Body of pancreas (tissue), 4 donors: ENCODE results near the gene SMARCAD1. TPM values are rescaled to one million over a fixed set of nuclear protein-coding genes. Genes with fewer than 3 reads are reported as not detected.
A peak's percentile ranks its signal among the peaks of the same experiment; 100 is the strongest.
"Not testable (repeated sequence)": the region's sequence is repeated elsewhere in the genome, so short reads cannot be mapped to it uniquely, and the experiment has no call there.

Experiments
- ATAC-seq: fragments of 150-250 bp; one replicate; pipeline ENCODE4 v1.9.1; 2016
- DNase-seq, 4 donors: peaks; one replicate each; pipeline ENCODE4 v3.0.0-alpha.2; 2019
- H3K27ac ChIP-seq, 4 donors: fragments of 200-600 bp; sonication (generic); 1 replicate in 3 of 4; 2 replicates in 1 of 4; pipeline versions ENCODE4 v1.5.1 to v1.6.1; 2016 to 2019; ENCODE audit warnings: mild to moderate bottlenecking in 1 of 4, mixed read lengths in 1 of 4, moderate library complexity in 1 of 4
- H3K27me3 ChIP-seq, 2 donors: fragments of 200-600 bp; sonication (generic); one replicate each; pipeline ENCODE4 v1.6.0; 2016; ENCODE audit warnings: mild to moderate bottlenecking in 1 of 2
- H3K36me3 ChIP-seq, 2 donors: fragments of 200-600 bp; sonication (generic); replicated peaks in 1 of 2; 2 replicates each; pipeline ENCODE4 v1.5.1; 2016; ENCODE audit warnings: low read depth in 2 of 2; ENCODE audit not compliant: insufficient read depth in 1 of 2
- H3K4me1 ChIP-seq: fragments of 200-600 bp; sonication (generic); one replicate; pipeline ENCODE4 v1.6.0; 2016
- H3K4me3 ChIP-seq, 2 donors: fragments of 200-600 bp; sonication (generic); 1 replicate in 1 of 2; 2 replicates in 1 of 2; pipeline ENCODE4 v1.5.1; 2016 to 2019
- H3K9me3 ChIP-seq, 3 donors: fragments of 200-600 bp; sonication (generic); 1 replicate in 2 of 3; 2 replicates in 1 of 3; pipeline ENCODE4 v1.5.1; 2016
- CTCF ChIP-seq, 7 experiments: fragments of 450-650 bp in 4 of 7; fragments of 200-600 bp in 3 of 7; sonication (generic) in 3 of 7; IDR thresholded peaks; one replicate each; pipeline ENCODE4 v1.5.1; 2016 to 2019; ENCODE audit warnings: antibody characterized with exemption in 7 of 7
- POLR2A ChIP-seq, 3 donors: fragments of 450-650 bp; IDR thresholded peaks; one replicate each; pipeline ENCODE4 v1.6.1; 2016; ENCODE audit warnings: antibody characterized with exemption in 3 of 3, mild to moderate bottlenecking in 2 of 3
- WGBS, 2 donors: methylation state at CpG; one replicate each; pipeline ENCODE4 v1.1.5; 2017; 5-methylcytosine and 5-hydroxymethylcytosine counted together
- intact Hi-C: fragments of 100-400 bp; cut with DNase I; formaldehyde crosslinking; loops from one replicate; pipeline ENCODE4 v1.15.1; 2023
- total RNA-seq, 2 donors: library from RNA; depleted of rRNA; stranded (reverse); fragments of >200 nt; gene quantifications; one replicate each; pipeline ENCODE4 v1.1.0, GENCODE V29; 2016

SMARCAD1 gene
- total RNA-seq, 2 donors from 2014 or later: 12.7 to 16.5 TPM

DNA sequence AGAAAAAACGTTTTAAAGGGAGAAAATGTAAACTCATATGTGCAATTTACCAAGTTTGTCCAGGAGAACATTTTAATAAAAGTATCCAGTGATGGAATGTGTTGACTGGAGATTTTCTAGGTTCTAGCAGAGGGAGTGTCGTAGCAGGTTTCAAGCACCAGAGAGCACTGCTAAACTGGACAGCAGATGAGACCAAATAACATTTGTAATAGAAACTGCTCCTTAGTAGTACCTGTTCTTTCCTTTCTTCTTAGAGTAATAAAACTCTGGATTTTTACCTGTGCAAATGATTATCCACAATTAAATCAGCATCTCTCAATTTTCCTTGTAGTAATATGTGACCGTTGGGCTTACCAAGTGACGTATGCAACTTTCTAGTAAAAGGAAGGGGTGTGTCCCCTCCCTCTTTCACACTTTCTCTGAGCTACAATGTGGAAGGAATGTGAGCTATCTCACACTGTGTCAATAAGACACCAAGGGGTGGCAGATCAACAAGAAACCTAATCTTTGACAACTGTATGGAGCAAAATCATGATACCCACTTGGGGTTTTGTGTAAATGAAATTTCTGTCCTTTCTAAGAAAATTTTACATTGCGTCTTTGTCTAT, 125.4 kb downstream of the SMARCAD1 start:
- no peaks in the 10 kb centered on the region for H3K27me3 ChIP-seq
- ATAC-seq: no peak
- H3K36me3 ChIP-seq: no peaks in the 10 kb centered on the region
- DNase-seq: no peak
- H3K9me3 ChIP-seq: no peaks in the 10 kb centered on the region
- H3K27ac ChIP-seq: no peak overlapping the region
- TF ChIP-seq POLR2A (IDR thresholded peaks at IDR 0.05) (no peak), CTCF (IDR thresholded peaks at IDR 0.05) (no peak)
- H3K4me3 ChIP-seq: no peak overlapping the region
- H3K4me1 ChIP-seq: no peaks in the 10 kb centered on the region
- 42 to 56% methylated on average over 5 of the region's 5 CpGs for WGBS, 2 donors
- intact Hi-C loops: no loop called here

- DNase-seq (no peak), ATAC-seq (no peak)
- no peaks in the 10 kb centered on the region for H3K27me3 ChIP-seq
- no peaks in the 10 kb centered on the region for H3K36me3 ChIP-seq
- H3K27ac ChIP-seq: no peak overlapping the region
- no peak for TF ChIP-seq POLR2A (IDR thresholded peaks at IDR 0.05)
- TF ChIP-seq CTCF (IDR thresholded peaks at IDR 0.05): no peak
- no peak overlapping the region for H3K4me3 ChIP-seq
- intact Hi-C loops: no loop called here
- no peaks in the 10 kb centered on the region for H3K9me3 ChIP-seq
- 81 to 85% methylated on average over 3 of the region's 3 CpGs for WGBS, 2 donors
- H3K4me1 ChIP-seq: no peaks in the 10 kb centered on the region
Observed at GRCh38 chr4:94333866-94334265, 126.2 kb downstream of the SMARCAD1 start.

- 71 to 72% methylated on average over 2 of the region's 2 CpGs for WGBS, 2 donors
- ATAC-seq: no peak
- Histone ChIP-seq H3K27ac (no peak overlapping the region), H3K9me3 (no peaks in the 10 kb centered on the region), H3K4me3 (no peak overlapping the region), H3K36me3 (no peaks in the 10 kb centered on the region), H3K27me3 (no peaks in the 10 kb centered on the region), H3K4me1 (no peaks in the 10 kb centered on the region)
- TF ChIP-seq POLR2A (IDR thresholded peaks at IDR 0.05) (no peak), CTCF (IDR thresholded peaks at IDR 0.05) (no peak)
- intact Hi-C loops: no loop called here
- DNase-seq: no peak
Observed at GRCh38 chr4:94334476-94334875, 126.8 kb downstream of the SMARCAD1 start.

- H3K4me3 ChIP-seq: no peak overlapping the region
- DNase-seq (peak in 1 of 4 donors; percentile 19), ATAC-seq (no peak)
- H3K27ac ChIP-seq: no peak overlapping the region
- no peaks in the 10 kb centered on the region for H3K4me1 ChIP-seq
- no peaks in the 10 kb centered on the region for H3K9me3 ChIP-seq
- H3K27me3 ChIP-seq: no peaks in the 10 kb centered on the region
- no peaks in the 10 kb centered on the region for H3K36me3 ChIP-seq
- intact Hi-C loops: no loop called here
- 85 to 86% methylated on average over 3 of the region's 3 CpGs for WGBS, 2 donors
- TF ChIP-seq POLR2A (IDR thresholded peaks at IDR 0.05): no peak
- TF ChIP-seq CTCF (IDR thresholded peaks at IDR 0.05): no peak
Observed at GRCh38 chr4:94334962-94335361, 127.3 kb downstream of the SMARCAD1 start.

GRCh38 chr4:94336303-94336702, 128.6 kb downstream of the SMARCAD1 start:
- no peak overlapping the region for H3K4me3 ChIP-seq
- H3K27ac ChIP-seq: no peak overlapping the region
- intact Hi-C loops: no loop called here
- DNase-seq: no peak
- TF ChIP-seq POLR2A (IDR thresholded peaks at IDR 0.05) (no peak), CTCF (IDR thresholded peaks at IDR 0.05) (no peak)
- ATAC-seq: no peak
- H3K27me3 ChIP-seq: no peaks in the 10 kb centered on the region
- 72 to 76% methylated on average over 3 of the region's 3 CpGs for WGBS, 2 donors
- no peaks in the 10 kb centered on the region for H3K36me3 ChIP-seq
- H3K9me3 ChIP-seq: no peaks in the 10 kb centered on the region
- no peaks in the 10 kb centered on the region for H3K4me1 ChIP-seq

DNA sequence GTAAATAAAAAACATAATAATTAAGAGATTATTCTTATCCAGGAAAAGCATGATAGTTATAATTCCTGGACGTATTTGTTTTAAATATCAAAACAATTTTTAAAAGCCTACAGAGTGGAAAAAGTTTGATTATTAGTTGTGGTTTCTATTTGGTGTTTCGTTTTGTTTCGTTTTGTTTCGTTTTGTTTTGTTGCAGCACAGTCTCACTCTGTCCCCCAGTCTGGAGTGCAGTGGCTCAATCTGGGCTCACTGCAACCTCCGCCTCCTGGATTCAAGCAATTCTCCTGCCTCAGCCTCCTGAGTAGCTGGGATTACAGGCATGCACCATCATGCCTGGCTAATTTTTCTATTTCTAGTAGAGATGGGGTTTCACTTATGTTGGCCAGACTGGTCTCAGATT, 129.1 kb downstream of the SMARCAD1 start:
- H3K4me3 ChIP-seq, ATAC-seq, H3K27ac ChIP-seq, DNase-seq, intact Hi-C loops, H3K4me1 ChIP-seq, H3K9me3 ChIP-seq, H3K36me3 ChIP-seq, H3K27me3 ChIP-seq: not testable (repeated sequence)
- WGBS, 2 donors: 71 to 75% methylated on average over 5 of the region's 5 CpGs
